GM19193 (cell line): ENCODE data around the gene CFAP251.

ENCODE experiments used
- POLR2A ChIP-seq: IDR thresholded peaks from 4 replicates; pipeline ENCODE4 v1.6.1; 2011; ENCODE audit not compliant: insufficient read depth, insufficient read length; ENCODE audit errors: extremely low read depth

CFAP251 gene

GRCh38 chr12:122004633-122005071, 86.3 kb downstream of the CFAP251 start:
- TF ChIP-seq POLR2A = no peak

- TF ChIP-seq POLR2A = no peak
Observed at GRCh38 chr12:122005252-122005776, 86.9 kb downstream of the CFAP251 start.

- TF ChIP-seq POLR2A = no peak
Observed at GRCh38 chr12:122006186-122006926, 88.0 kb downstream of the CFAP251 start.

GRCh38 chr12:122009741-122010140, 91.3 kb downstream of the CFAP251 start:
- TF ChIP-seq POLR2A = no peak

GRCh38 chr12:122012184-122012583, 93.8 kb downstream of the CFAP251 start:
- TF ChIP-seq POLR2A = no peak

GRCh38 chr12:122013136-122013535, 94.7 kb downstream of the CFAP251 start:
- no peak for TF ChIP-seq POLR2A

GRCh38 chr12:122013791-122014590, 95.6 kb downstream of the CFAP251 start:
- no peak for TF ChIP-seq POLR2A

- TF ChIP-seq POLR2A = no peak
Observed at GRCh38 chr12:122014781-122015180, 96.4 kb downstream of the CFAP251 start.

GRCh38 chr12:122018457-122018856, 100.1 kb downstream of the CFAP251 start:
- TF ChIP-seq POLR2A = no peak

- no peak for TF ChIP-seq POLR2A
Observed at GRCh38 chr12:122018937-122019336, 100.5 kb downstream of the CFAP251 start.

GRCh38 chr12:122020795-122021192, 102.4 kb downstream of the CFAP251 start:
- TF ChIP-seq POLR2A = no peak

GRCh38 chr12:122021193-122021821, 102.9 kb downstream of the CFAP251 start:
- no peak for TF ChIP-seq POLR2A

GRCh38 chr12:122021822-122022392, 103.5 kb downstream of the CFAP251 start, which contains the start of gene BCL7A:
Gene BCL7A (plus strand): TSS chr12:122021884. CDS start chr12:122022092, 208 bp downstream.
- TF ChIP-seq POLR2A = peak; percentile 65

- TF ChIP-seq POLR2A = no peak
Observed at GRCh38 chr12:122022393-122023338, 104.3 kb downstream of the CFAP251 start.
